ENCODE measurements around the gene MDGA2. TPM values are rescaled to one million over a fixed set of nuclear protein-coding genes. Genes with fewer than 3 reads are reported as not detected.

MDGA2 gene
- total RNA-seq, 2 donors from 2014 or later, result not detected

DNA sequence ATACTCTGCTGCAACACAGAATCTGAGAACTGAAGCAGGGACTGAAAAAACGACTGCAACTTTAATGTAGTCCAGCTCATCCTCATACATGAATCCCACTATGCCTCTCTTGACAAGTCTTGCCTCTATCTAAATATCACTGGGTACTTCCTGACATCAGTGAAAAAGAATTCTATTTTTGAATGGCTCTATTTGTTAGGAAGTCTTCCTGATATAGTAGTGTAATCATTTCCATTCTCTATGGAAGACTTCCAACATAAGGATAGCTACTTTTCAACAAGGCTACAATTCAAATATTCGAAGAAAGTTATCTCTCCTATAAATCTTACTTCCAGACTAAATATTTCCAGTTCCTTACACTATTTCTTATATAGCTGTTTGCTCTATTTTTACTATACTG is 167.5 kb downstream of the MDGA2 start:
- TF ChIP-seq, protein P1, sequence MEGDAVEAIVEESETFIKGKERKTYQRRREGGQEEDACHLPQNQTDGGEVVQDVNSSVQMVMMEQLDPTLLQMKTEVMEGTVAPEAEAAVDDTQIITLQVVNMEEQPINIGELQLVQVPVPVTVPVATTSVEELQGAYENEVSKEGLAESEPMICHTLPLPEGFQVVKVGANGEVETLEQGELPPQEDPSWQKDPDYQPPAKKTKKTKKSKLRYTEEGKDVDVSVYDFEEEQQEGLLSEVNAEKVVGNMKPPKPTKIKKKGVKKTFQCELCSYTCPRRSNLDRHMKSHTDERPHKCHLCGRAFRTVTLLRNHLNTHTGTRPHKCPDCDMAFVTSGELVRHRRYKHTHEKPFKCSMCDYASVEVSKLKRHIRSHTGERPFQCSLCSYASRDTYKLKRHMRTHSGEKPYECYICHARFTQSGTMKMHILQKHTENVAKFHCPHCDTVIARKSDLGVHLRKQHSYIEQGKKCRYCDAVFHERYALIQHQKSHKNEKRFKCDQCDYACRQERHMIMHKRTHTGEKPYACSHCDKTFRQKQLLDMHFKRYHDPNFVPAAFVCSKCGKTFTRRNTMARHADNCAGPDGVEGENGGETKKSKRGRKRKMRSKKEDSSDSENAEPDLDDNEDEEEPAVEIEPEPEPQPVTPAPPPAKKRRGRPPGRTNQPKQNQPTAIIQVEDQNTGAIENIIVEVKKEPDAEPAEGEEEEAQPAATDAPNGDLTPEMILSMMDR (IDR thresholded peaks at IDR 0.05), result no peak
- Histone ChIP-seq H3K9ac (ENCODE audit: low read depth in 2 of 2, low read length in 2 of 2) (no peak overlapping the region), H3K9me3 (no peaks in the 10 kb centered on the region), H3K27ac (no peak overlapping the region), H3K27me3 (no peaks in the 10 kb centered on the region), H3K4me3 (no peak overlapping the region), H3K4me1 (no peaks in the 10 kb centered on the region), H3K36me3 (no peaks in the 10 kb centered on the region)
- no peak for DNase-seq
- intact Hi-C loops (cut with DNase I), result no loop called here

GRCh38 chr14:47500369-47500768 is 175.0 kb downstream of the MDGA2 start:
- H3K4me1 ChIP-seq, result no peaks in the 10 kb centered on the region
- no peaks in the 10 kb centered on the region for H3K27me3 ChIP-seq
- no peak overlapping the region for H3K27ac ChIP-seq
- H3K36me3 ChIP-seq, result no peaks in the 10 kb centered on the region
- DNase-seq, result no peak
- no peak overlapping the region for H3K9ac ChIP-seq (ENCODE audit: low read depth in 2 of 2, low read length in 2 of 2)
- no peak overlapping the region for H3K4me3 ChIP-seq
- intact Hi-C loops (cut with DNase I), result no loop called here
- TF ChIP-seq, protein P1 (IDR thresholded peaks at IDR 0.05), result no peak
- H3K9me3 ChIP-seq, result no peaks in the 10 kb centered on the region

DNA sequence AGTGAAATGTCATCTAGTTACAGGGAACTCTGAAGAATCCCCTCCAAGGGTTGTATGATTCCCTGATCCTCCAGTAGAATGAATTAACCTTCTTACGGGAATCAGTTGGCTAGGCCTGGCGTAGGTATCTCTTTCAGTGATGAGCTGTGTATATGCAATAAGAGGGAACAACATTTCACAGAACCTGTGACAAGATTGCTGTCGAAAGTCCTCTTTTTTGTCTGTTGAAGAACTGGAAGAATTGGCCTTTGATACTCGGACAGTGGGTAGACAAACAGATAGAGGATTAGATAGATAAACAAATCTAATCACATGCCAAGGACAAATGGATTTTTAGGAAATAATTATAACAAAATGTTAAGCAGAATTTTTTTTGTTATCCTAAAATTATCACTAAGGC is 184.6 kb downstream of the MDGA2 start:
- DNase-seq, result no peak
- Histone ChIP-seq H3K9ac (ENCODE audit: low read depth in 2 of 2, low read length in 2 of 2) (no peak overlapping the region), H3K9me3 (no peaks in the 10 kb centered on the region), H3K27ac (no peak overlapping the region), H3K4me1 (no peaks in the 10 kb centered on the region), H3K4me3 (no peak overlapping the region), H3K36me3 (no peaks in the 10 kb centered on the region), H3K27me3 (no peaks in the 10 kb centered on the region)
- TF ChIP-seq, protein P1 (IDR thresholded peaks at IDR 0.05), result no peak
- intact Hi-C loops (cut with DNase I), result no loop called here

GRCh38 chr14:47490353-47490752 is 185.1 kb downstream of the MDGA2 start:
- intact Hi-C loops (cut with DNase I), result no loop called here
- Histone ChIP-seq H3K27ac (no peak overlapping the region), H3K36me3 (no peaks in the 10 kb centered on the region), H3K9ac (ENCODE audit: low read depth in 2 of 2, low read length in 2 of 2) (no peak overlapping the region), H3K27me3 (no peaks in the 10 kb centered on the region), H3K4me3 (no peak overlapping the region), H3K9me3 (no peaks in the 10 kb centered on the region), H3K4me1 (no peaks in the 10 kb centered on the region)
- TF ChIP-seq, protein P1 (IDR thresholded peaks at IDR 0.05), result no peak
- DNase-seq, result no peak

DNA sequence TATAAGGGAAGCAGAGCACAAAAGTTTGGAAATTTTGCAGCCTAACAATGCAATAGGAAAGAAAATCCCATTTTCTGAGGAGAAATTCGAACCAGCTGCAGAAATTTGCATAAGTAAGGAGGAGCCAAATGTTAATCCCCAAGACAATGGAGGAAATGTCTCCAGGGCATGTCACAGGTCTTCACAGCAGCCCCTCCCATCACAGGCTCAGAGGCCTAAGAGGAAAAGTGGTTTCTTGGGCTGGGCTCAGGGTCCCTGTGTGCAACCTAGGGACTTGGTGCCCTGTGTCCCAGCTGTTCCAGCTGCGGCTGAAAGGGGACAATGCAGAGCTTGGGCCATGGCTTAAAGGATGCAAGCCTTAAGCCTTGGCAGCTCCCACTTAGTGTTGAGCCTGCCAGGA is 190.0 kb downstream of the MDGA2 start:
- Histone ChIP-seq H3K27me3 (no peaks in the 10 kb centered on the region), H3K9ac (ENCODE audit: low read depth in 2 of 2, low read length in 2 of 2) (no peak overlapping the region), H3K36me3 (no peaks in the 10 kb centered on the region), H3K4me3 (no peak overlapping the region), H3K27ac (no peak overlapping the region), H3K4me1 (no peaks in the 10 kb centered on the region), H3K9me3 (no peaks in the 10 kb centered on the region)
- TF ChIP-seq, protein P1 (IDR thresholded peaks at IDR 0.05), result no peak
- no peak for DNase-seq
- intact Hi-C loops (cut with DNase I), result no loop called here

DNA sequence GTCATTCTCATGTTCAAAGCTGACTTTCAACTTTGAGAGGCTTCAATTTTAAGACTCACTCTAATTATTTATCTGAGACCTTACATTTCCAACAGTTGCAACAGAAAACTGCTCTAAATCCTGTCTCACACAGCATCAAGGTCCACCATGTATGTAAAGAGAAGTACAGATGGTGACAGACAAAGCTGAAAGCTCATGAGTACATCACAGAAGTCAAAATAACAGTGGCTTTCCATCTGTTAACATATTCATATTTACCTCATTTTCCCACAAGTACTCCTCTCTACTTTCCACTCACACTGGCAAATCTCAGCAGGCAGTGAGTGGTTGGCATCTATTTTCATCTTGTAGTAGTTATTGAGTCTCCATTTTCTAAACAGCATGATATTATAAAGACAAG is 192.0 kb downstream of the MDGA2 start:
- Histone ChIP-seq H3K4me3 (no peak overlapping the region), H3K9ac (ENCODE audit: low read depth in 2 of 2, low read length in 2 of 2) (no peak overlapping the region), H3K36me3 (no peaks in the 10 kb centered on the region), H3K9me3 (no peaks in the 10 kb centered on the region), H3K27ac (no peak overlapping the region), H3K4me1 (no peaks in the 10 kb centered on the region), H3K27me3 (no peaks in the 10 kb centered on the region)
- TF ChIP-seq, protein P1 (IDR thresholded peaks at IDR 0.05), result no peak
- no peak for DNase-seq
- intact Hi-C loops (cut with DNase I), result no loop called here
